Rectal smooth muscle tissue (tissue), 1 donor: ENCODE data around the gene FHOD1.

ENCODE experiments used
- H3K27ac ChIP-seq: one replicate; pipeline ENCODE4 v1.7.0; 2013; ENCODE audit warnings: low read depth, low read length, inconsistent platforms
- H3K27me3 ChIP-seq: one replicate; pipeline ENCODE4 v1.7.0; 2013; ENCODE audit warnings: low read length; ENCODE audit not compliant: control insufficient read depth, insufficient read depth
- H3K36me3 ChIP-seq: one replicate; pipeline ENCODE4 v1.7.0; 2013; ENCODE audit warnings: low read length; ENCODE audit not compliant: control insufficient read depth, insufficient read depth
- H3K4me1 ChIP-seq: one replicate; pipeline ENCODE4 v1.7.0; 2013; ENCODE audit warnings: low read length; ENCODE audit not compliant: control insufficient read depth, insufficient read depth
- H3K4me3 ChIP-seq: one replicate; pipeline ENCODE4 v1.7.0; 2013; ENCODE audit warnings: low read length
- H3K9ac ChIP-seq: one replicate; pipeline ENCODE4 v1.7.0; 2013; ENCODE audit warnings: low read length

The FHOD1 gene

DNA sequence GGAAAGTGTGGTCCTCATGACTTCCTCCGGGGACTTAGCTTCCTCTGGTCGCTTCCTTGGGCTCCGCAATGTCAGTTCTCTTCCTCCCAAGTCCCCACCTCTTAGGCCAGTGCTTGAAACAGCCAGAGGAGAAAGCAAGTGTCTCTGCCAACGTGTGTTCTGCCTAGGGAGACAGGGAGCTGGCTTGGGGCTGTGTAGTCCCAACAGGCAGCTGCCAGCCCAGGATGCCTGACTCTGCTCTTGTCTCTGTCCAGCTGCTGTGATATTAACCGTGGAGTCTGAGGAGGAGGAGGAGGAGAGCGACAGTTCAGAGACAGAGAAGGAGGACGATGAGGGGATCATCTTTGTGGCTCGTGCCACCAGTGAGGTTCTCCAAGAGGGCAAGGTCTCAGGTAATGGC, 18.6 kb upstream of the FHOD1 start:
- no peaks in the 10 kb centered on the region for H3K4me1 ChIP-seq
- no peak overlapping the region for H3K4me3 ChIP-seq
- H3K36me3 ChIP-seq: no peaks in the 10 kb centered on the region
- no peak overlapping the region for H3K27ac ChIP-seq
- no peaks in the 10 kb centered on the region for H3K27me3 ChIP-seq
- H3K9ac ChIP-seq: no peak overlapping the region

DNA sequence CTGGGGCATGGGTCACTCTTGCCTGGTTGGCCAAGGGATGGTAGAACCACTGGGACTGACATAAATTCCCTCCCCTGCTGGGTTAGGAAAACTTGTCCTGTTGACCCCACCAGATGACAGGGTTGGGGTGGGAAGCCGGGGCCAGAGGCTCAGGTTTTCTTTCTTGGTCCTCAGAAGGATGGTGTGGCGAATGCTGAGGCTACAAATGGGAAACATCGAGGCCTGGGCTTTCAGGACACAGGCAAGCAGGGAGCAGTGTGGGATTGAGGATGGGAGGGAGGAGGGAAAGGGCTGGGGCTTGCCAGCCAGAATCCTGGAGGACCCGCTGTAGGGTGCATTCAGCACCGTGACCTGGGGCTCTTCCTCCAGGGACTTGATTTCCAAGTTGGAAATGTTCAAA, 17.6 kb upstream of the FHOD1 start:
- no peaks in the 10 kb centered on the region for H3K4me1 ChIP-seq
- H3K27ac ChIP-seq: no peak overlapping the region
- no peaks in the 10 kb centered on the region for H3K27me3 ChIP-seq
- no peak overlapping the region for H3K9ac ChIP-seq
- H3K4me3 ChIP-seq: no peak overlapping the region
- no peaks in the 10 kb centered on the region for H3K36me3 ChIP-seq

DNA sequence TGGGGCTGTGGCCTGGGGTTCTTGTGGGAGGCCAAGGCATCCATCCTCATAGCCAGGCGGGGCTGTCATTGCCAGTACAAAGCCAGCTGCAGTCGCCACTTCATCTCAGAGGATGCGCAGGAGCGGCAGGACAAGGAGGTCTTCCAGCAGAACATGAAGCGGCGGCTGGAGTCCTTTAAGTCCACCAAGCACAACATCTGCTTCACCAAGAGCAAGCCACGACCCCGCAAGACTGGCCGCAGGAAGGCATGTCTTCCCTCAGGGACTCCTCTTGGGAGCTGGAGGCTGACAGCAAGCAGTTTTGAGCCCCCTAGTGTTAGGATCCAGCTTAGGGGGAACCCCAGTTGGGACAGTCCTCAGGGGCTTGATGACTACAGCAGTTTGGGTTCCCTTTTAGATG, 17.0 kb upstream of the FHOD1 start:
- Histone ChIP-seq H3K4me3 (no peak overlapping the region), H3K4me1 (no peaks in the 10 kb centered on the region), H3K27me3 (no peaks in the 10 kb centered on the region), H3K36me3 (no peaks in the 10 kb centered on the region), H3K27ac (no peak overlapping the region), H3K9ac (no peak overlapping the region)

DNA sequence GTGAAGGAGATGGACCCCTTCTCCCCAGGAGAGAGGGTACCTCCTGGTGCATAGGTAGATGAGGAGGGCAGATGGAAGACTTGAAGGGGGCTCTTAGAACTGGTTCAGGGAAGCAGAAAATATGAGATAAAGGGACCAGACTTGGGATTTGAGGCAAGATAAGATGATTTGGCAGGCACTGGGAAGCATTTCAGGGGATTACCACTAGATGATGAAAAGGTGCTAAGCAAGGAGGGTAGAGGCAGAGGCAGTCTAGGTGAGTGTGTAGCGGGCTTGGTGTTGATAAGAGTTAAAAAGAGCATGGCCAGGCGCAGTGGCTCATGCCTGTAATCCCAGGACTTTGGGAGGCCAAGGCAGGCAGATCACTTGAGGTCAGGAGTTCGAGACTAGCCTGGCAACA, 15.9 kb upstream of the FHOD1 start:
- H3K27ac ChIP-seq: no peak overlapping the region
- H3K27me3 ChIP-seq: no peaks in the 10 kb centered on the region
- H3K4me3 ChIP-seq: no peak overlapping the region
- H3K9ac ChIP-seq: no peak overlapping the region
- no peaks in the 10 kb centered on the region for H3K4me1 ChIP-seq
- no peaks in the 10 kb centered on the region for H3K36me3 ChIP-seq

DNA sequence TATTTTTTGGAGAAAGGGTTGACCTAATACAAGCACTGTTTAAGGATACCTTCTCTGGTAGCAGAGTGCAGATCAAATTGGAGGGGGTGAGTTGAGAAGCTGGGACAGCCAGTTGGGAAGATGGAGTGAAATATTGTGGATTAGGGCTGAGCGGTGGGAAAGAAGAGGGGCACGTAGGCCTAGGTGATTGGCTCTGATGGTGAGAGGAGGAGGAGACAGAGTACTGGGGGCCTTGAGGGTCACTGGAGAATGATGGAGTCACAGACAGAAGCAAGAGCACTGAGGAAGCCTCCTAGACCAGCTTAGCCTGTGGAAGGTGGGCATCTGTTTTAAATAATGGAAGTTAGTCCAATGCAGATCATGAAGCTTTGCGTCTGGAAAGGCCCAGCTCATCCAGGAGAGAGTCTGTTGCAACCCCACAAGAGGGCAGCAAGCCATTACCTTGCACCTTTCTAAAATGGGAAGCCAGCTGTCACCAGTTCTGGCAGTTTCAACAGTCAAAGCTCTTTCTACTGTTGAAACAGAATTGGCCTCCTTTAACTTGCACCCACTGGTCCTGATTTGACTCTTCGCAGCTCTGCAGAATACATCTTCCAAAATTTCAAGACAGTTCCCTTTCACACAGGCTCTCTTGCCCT, 13.3 kb upstream of the FHOD1 start:
- no peak overlapping the region for H3K27ac ChIP-seq

DNA sequence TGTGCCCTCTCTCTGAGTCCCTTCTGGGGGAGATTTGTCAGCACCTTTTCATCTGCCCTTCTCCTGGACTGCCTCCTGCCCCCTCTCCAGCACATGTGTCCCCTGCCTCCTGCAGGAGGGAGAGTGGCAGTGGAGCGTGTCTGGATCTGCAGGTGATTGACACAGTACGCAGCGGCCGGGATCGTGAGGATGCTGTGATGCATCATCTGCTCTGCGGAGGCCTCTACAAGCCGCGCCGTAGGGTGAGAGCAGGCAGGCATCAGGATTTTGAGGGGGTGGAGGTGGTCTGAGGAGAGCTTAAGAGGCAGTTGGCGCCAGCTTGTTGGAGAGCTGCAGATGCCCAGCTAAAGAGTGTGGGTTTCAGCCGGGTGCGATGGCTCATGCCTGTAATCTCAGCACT, 12.4 kb upstream of the FHOD1 start:
- no peaks in the 10 kb centered on the region for H3K4me1 ChIP-seq
- no peak overlapping the region for H3K27ac ChIP-seq
- no peaks in the 10 kb centered on the region for H3K36me3 ChIP-seq

More for the DNA sequence above, 13.3 kb upstream of the FHOD1 start:
- no peaks in the 10 kb centered on the region for H3K4me1 ChIP-seq
- no peaks in the 10 kb centered on the region for H3K27me3 ChIP-seq
- no peak overlapping the region for H3K9ac ChIP-seq
- no peaks in the 10 kb centered on the region for H3K36me3 ChIP-seq
- H3K4me3 ChIP-seq: no peak overlapping the region

DNA sequence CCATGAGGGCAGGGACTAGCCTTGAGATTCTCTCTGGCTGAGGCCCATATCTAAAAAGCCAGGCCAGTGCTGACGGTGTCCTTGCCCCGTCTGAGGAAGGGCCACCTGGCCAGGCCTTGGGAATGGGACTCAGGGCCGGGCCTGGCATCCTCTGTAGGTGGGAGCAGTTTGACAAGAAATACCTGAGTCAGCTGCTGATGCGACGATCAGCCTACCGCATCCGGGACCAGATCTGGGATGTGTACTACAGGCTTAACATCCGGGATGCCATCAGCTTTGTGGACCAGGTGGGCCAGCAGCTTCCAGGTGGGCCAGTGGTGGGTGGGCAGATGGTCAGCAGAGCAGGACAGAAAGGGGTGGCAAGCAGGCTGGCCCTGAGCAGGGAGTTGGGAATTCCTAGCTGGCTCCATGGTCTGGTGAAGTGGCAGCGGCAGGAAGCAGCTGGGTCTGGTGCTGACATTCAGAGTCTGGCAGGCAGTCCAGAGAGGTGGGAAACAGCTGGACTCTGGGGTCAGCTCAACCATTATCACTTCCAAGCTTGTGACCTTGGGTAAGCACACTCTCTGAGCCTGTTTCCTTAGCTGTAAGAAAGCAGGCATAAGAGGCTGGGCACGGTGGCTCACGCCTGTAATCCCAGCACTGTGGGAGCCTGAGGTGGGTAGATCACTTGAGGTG, 11.0 kb upstream of the FHOD1 start:
- no peaks in the 10 kb centered on the region for H3K4me1 ChIP-seq
- no peak overlapping the region for H3K27ac ChIP-seq
- H3K36me3 ChIP-seq: no peaks in the 10 kb centered on the region
- no peak overlapping the region for H3K4me3 ChIP-seq
- H3K9ac ChIP-seq: no peak overlapping the region
- H3K27me3 ChIP-seq: no peaks in the 10 kb centered on the region

More for the DNA sequence above, 12.4 kb upstream of the FHOD1 start:
- Histone ChIP-seq H3K9ac (no peak overlapping the region), H3K4me3 (no peak overlapping the region), H3K27me3 (no peaks in the 10 kb centered on the region)

DNA sequence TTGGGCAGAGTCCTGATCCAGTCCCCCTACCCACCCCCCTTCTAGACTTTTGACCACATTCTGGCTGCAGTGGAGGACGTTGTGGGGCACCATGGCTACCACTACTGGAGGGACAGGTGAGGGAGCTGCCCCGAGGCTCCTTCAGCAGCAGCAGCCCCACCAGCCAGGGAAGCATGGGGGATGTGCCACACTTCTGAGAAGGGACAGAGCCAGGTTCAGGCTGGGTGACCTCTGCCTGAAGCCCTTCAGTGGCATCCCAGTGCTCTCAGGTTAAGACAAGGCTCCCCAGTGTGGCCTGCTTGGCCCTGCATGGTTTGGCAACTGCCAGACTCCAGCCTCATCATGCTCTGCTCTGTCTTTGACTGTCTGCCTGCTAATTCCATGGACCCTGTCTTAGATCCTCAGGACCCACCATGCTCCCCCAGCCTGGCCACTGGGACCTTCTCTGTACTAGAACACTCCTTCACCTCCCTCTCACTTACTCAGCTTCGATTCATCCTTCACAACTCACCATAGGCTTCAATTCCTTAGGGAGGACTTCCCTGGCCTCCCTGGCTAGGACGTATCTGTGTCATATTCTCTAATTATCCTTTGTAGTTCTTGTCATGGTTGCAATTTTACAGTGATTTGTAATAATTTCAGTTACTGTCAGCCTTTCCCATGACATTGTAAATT, 10.3 kb upstream of the FHOD1 start:
- no peak overlapping the region for H3K4me3 ChIP-seq
- no peaks in the 10 kb centered on the region for H3K36me3 ChIP-seq
- no peaks in the 10 kb centered on the region for H3K4me1 ChIP-seq
- H3K27ac ChIP-seq: no peak overlapping the region
- peaks cover 2% of the 10 kb centered on the region for H3K27me3 ChIP-seq
- H3K9ac ChIP-seq: no peak overlapping the region

DNA sequence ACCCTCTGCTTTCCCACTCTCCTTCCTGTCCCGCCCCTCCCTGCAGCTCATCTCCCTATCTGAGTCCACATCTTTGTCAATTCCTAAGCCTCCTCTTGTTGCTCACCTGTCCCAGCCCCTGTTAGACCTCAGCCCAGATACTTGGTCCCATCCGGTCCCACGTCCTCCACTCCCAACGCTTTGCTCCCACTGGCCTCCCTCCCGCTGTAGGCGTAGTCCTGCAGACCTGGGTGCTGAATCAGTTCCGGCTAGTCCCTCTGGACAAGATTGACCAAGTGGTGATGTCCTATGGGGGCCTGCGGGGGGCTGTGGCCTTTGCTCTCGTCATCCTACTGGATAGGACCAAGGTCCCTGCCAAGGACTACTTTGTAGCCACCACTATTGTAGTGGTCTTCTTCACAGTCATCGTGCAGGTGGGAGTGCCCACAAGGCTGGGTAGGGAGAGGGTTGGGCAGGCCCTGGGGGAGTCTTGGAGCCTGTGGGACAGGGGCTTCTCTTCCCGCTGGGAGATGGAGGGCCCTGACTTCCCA, 9.5 kb upstream of the FHOD1 start:
- Histone ChIP-seq H3K27ac (no peak overlapping the region), H3K36me3 (no peaks in the 10 kb centered on the region), H3K9ac (no peak overlapping the region), H3K4me3 (no peak overlapping the region), H3K4me1 (no peaks in the 10 kb centered on the region), H3K27me3 (peaks cover 3% of the 10 kb centered on the region)

DNA sequence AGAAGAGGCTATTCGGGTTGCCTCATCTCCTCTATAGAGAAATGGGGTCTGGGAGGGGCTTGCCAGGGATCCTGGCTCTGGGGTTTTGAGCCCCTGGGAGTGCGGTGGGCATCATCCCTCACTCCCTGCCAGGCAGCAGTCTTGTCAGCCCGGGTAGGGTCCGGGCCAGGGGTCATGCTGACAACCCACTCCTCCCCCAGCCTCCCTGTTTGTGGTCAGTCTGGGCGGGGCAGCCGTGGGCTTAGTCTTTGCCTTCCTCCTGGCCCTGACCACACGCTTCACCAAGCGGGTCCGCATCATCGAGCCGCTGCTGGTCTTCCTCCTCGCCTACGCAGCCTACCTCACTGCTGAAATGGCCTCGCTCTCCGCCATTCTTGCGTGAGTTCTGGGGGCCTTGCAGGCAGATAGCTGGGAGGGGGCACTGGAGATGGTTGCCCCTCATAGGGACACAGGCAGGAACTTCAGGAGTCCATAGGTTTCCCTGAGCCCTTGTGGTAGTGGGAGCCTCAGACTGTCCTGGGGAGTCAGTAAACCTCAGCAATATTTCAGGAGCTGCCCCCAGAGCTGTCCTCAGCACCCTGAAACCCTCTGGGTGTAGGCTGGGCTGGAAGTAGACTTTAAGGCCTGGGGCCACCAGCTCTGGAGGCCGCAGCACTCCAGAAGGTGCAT, 8.4 kb upstream of the FHOD1 start:
- Histone ChIP-seq H3K4me1 (no peaks in the 10 kb centered on the region), H3K27ac (no peak overlapping the region), H3K9ac (no peak overlapping the region), H3K4me3 (no peak overlapping the region), H3K36me3 (no peaks in the 10 kb centered on the region), H3K27me3 (peaks cover 3% of the 10 kb centered on the region)

DNA sequence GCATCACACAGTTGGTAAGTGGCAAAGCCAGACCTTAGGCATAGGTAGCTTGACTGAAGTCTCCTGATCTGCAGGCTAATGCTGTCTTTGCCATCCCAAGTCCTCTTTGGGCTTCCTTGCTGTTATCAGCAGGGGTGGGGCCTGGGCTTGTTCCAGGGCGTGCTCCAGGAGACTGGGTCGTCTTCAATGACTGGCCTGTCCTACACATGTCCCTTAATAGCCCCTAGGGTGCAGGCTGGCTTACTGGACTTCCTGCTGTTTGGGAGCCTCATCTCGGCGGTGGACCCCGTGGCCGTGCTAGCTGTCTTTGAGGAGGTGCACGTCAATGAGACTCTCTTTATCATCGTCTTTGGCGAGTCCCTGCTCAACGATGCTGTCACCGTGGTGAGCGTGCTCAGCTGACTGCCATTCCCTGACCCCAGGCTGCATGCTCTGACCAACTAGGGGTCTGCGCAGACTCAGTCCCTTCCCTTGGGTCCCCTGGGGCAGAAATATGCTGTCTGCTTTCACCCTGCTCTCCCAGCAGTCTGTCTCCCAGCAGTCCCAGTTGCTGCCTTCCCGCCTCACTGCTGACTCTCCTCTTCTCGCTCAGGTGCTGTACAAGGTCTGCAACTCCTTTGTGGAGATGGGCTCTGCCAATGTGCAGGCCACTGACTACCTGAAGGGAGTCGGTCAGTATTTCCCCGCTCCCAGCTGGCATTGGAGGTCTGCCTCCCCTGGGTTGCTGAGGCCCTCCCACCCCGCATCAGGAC, 7.7 kb upstream of the FHOD1 start:
- Histone ChIP-seq H3K27ac (no peak overlapping the region), H3K4me3 (no peak overlapping the region), H3K27me3 (peaks cover 7% of the 10 kb centered on the region), H3K36me3 (no peaks in the 10 kb centered on the region), H3K9ac (no peak overlapping the region), H3K4me1 (no peaks in the 10 kb centered on the region)
